Fibroblast of skin of abdomen (primary cell): ENCODE results near the gene GRIN1.
"Not testable (repeated sequence)": the region's sequence is repeated elsewhere in the genome, so short reads cannot be mapped to it uniquely, and the experiment has no call there.

Source experiments
- DNase-seq: peaks from one replicate; pipeline ENCODE4 v3.0.0-alpha.2; 2013

GRIN1 gene

GRCh38 chr9:137128862-137129455 is 10.0 kb upstream of the GRIN1 start:
- DNase-seq, result no peak

GRCh38 chr9:137129456-137130175 is 9.3 kb upstream of the GRIN1 start:
- peak; percentile 91 for DNase-seq

DNA sequence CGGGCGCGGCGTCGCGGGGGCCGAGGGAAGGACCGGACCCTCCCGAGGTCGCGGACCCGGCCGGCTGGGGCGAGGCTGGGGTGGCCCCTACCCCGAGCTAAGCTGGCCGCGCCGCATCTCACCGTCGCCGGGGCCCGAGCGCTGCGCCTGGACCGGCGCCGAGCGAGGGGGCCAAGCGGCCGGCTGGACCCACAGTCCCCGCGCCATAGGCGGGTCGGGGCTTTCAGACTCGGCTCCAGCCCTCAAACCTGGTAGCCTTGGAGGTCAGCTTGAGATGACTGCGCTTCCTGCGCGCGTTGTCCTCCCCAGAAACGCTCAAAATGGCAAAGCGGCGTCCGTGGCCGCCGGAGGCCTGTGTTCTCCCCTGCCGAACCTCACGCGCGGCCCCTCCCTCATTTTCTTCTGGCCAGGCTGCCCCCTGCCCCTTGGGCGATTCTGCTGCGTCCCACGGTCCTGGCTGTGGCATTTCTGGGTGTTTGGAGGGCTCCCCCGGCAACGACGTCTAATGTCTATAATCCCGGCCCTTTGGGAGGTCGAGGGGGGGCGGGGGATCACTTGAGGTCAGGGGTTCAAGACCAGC is 8.7 kb upstream of the GRIN1 start:
- DNase-seq, result no peak

DNA sequence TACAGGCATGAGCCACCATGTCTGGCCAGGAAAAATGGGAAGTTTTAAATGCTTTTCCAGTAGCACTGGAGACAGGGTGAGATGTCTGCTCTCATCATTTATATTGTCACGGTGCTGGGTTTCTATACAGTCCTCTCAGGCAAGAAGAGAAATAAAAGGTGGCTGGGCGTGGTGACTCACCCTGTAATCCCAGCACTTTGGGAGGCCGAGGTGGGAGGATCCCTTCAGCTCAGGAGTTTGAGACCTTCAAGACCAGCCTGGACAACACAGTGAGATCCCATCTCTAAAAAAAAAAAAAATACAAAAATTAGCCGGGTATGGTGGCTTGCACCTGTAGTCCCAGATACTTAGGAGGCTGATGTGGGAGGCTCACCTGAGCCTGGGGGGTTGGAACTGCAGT is 4.8 kb upstream of the GRIN1 start:
- DNase-seq, result no peak

- not testable (repeated sequence) for DNase-seq
Measured at GRCh38 chr9:137135154-137135553, 3.8 kb upstream of the GRIN1 start.

DNA sequence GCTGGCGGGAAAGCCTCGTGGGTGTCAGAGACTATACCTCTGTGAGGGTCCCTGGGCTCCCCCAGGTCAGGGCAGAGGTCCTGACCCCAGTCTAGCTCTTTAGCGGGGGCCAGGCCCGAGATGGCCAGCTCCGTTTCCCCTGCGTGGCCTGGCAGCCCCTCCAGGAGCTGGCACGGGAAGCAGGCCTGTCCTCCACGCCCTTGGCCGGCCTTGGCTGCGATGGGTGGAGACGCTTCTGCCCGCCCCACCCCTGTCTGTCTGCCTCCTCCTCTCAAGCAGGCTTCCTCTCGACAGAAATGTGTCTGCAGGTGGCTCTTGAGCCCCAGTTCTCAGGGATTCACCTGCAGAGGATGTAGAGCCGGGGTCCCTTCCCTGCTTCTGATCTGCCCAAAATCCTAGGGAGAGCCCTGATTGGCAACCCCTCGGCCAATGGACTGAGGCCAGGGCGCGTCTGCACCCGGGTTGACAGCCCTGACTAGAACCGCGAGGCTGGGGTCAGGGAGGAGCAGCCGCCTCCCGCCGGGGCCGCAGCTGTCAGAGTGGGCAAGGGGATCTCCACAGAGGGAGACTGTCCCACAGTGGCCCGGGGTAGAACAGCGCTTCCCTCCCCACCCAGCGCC is 2.6 kb upstream of the GRIN1 start:
- no peak for DNase-seq

DNA sequence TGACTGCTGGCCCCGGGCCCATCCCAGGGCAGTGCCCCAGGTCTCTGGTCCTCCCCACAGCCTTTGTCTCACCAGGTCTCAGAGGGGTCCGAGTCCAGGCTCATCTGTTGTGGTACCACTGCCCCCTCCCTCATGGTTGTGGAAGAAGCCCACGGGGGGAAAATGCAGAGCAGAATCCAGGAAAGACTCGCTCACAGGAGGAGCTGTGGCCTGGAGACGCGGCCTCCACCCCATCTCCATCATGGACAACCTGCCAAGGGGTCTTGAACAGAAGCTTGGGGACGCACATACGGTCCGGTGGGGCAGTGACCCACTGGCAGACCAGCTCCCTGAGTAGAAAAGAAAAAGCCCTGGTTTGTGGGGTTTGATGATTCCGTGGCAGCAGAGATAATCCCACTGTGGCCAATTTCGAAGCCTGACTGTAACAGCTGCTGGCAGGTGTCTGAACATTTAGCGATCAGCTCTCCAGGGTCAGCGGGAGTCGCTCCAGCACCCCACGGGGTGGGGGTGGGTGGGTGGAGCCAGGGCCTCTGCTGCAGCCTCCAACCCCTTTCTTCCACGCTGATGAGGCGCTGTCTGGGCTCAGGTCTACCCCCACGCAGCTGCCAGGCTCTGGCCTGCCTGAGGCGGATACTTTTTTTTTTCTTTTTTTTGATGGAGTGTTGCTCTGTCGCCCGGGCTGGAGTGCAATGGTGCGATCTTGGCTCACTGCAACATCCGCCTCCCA is 1.9 kb upstream of the GRIN1 start:
- DNase-seq, result no peak

DNA sequence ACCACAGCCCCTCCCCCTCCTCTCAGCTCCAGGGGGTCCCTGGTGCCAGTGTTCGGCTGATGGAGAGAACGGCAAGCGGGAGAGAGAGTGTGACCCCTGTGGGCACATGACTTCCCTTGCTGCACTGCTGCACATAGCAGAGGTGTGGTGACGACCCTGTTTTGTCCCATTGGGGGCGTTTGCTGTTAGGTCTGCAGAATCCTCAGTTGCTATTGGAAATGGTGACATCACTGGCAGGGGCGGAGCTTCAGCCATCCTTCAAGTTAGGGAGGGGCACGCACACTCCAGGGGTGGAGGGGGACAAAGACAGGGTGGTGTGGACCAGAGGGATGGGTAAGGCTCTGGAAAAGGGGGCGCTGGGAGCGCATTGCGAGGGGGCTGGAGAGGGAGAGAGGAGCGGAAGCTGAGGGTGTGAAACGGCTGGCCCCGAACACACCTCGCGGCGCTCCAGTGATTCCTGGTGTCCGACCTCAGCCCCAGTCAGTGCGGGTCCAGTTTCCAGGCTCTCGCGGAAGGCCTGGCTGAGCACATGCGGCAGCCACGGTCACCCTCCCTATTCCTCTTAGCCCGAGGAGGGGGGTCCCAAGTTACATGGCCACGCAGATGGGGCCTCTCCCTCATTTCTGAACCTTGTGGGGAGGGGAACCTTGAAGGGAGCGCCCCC is 764 bp upstream of the GRIN1 start:
- DNase-seq, result no peak

DNA sequence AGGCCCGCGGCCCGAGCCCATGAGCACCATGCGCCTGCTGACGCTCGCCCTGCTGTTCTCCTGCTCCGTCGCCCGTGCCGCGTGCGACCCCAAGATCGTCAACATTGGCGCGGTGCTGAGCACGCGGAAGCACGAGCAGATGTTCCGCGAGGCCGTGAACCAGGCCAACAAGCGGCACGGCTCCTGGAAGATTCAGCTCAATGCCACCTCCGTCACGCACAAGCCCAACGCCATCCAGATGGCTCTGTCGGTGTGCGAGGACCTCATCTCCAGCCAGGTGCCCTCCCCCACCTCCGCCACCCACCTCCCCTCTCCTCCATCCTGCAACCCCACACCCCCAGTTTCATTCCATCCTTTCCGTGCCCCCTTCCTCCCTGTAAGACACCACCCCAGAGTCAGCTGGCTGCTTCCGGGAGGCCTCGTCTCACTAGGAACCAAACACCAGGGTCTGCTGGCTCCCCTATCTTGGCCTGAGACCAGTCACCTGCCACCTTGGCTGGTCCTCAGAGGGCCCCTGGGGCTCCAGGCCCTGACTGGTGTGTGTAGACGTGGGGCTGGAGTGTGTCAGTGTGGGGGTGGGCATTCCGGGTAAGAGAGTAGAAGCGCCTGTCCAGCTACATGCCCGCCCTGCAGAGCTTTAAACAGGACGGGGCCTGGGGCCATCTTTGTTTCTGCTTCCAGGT is 655 bp downstream of the GRIN1 start:
- DNase-seq, result no peak

DNA sequence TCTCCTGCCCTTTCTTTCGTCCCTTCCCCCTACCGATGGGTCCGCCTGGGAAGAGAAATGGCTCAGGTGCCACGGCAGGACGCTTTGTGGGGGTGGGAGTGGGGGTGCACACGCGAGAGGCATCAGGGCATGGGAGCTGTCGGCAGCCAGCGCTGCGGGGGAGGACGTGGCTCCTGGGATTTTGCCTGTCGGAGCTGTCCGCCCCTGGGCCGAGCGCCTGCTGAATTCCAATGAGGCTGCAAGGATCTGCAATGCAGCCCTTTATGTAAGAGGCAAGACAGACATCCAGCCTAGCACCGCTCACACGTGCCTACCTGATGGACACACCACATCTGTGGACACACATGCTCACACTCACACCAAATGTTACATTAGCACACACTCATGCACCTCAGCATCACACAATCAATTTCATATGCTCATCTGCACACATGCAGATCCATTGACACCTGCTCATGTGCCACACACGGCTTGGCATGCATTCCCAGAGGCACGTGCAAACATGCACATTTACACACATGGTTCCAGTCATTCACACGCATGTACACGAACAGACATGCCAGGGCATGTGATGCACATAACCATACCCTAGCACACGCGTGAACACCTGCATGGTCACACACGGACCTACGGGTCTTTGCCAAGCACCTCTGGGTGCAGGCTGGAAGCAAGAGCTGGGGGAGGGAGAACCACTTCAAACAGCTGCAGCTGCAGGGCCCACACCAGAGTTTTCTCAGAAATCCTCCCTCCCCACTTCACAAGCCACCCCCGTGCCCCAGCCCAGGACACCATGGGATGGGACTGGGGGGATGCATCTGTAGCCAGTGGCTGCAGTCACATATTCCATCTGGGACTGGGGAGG is 1.4 kb downstream of the GRIN1 start:
- DNase-seq, result no peak

DNA sequence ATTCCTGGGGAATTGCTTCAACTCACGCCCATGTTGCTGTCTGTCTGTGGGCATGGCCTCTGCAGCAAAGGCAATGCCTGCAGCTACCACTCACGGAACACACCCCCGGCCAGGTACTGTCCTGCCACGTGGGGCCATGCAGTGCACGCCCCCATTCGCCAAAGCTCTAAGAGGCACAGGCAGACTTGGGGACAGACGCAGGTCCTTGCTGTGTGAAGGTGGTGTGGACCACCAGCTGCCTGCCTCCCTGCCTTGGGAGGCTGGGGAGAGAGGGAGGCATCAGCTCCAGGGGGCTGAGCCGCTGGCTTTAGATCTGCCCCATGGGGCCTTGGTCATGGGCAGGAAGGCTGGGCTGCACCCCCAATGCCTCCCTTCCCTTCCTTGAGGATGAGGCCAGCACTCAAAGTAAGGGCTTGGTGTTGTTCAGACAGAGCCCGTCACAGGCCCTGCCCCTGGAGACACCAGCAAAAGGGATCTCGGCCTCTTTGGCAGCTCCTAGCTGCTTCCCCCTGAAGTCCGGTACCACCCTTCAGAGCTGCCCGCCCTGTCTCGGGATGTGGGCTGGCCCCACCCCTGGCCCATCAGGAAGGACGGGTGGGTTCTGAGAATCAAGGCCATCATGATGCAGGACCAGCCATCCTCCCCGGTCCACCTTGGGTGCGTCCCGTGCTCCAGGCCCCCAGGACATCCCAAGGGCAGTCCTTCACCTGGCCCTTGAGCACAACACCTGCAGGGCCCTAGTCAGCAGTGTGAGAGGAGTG is 2.3 kb downstream of the GRIN1 start:
- no peak for DNase-seq

- DNase-seq, result no peak
Measured at GRCh38 chr9:137141976-137142936, 3.3 kb downstream of the GRIN1 start.

- no peak for DNase-seq
Measured at GRCh38 chr9:137143459-137143858, 4.5 kb downstream of the GRIN1 start.

DNA sequence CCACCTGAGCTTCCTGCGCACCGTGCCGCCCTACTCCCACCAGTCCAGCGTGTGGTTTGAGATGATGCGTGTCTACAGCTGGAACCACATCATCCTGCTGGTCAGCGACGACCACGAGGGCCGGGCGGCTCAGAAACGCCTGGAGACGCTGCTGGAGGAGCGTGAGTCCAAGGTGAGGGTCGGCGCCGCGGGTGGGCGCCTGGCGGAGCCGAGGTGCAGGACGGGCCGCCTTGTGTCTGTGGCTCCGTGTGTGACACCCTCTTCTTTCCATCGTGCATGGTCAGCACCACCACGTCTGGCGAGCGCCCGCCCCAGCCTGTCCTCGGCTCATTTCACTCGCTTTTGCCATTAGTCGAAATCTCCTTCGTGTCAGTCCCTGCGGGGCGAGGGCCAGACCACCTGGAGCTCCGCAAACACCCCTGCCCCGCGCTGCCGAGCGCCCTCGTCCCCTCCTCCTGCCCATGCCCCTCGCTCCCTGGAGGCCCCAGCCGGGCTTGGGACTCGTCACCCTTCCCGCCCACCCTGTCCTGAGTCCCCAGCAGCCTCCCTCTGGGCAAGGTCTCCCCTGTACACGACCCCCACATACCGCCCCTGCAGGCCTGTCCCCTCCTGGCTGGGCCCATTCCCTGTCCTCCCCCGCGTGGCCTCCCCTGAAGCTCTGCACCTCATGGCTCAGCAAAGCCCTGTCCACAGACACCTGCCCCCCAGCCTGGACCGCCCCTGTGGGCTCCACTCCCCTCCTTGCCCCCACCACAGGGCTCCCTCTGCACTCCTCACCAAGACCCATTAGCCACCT is 7.0 kb downstream of the GRIN1 start:
- DNase-seq, result no peak

GRCh38 chr9:137146527-137146918 is 7.6 kb downstream of the GRIN1 start:
- no peak for DNase-seq

- DNase-seq, result no peak
Measured at GRCh38 chr9:137147091-137147792, 8.3 kb downstream of the GRIN1 start.

GRCh38 chr9:137147793-137148160 is 8.8 kb downstream of the GRIN1 start:
- no peak for DNase-seq
